K562 (cell line): ENCODE measurements around the gene WDR18. TPM values are rescaled to one million over a fixed set of nuclear protein-coding genes. Genes with fewer than 3 reads are reported as not detected.
A peak's percentile ranks its signal among the peaks of the same experiment; 100 is the strongest.

Experiments used
- BACH1 ChIP-seq: fragments of 200-800 bp; sonication (Bioruptor generic); IDR thresholded peaks from 2 replicates; pipeline ENCODE4 v1.6.1; 2016; ENCODE audit warnings: missing genetic modification characterization, missing compliant biosample characterization
- CREM ChIP-seq: IDR thresholded peaks from 2 replicates; pipeline ENCODE4 v1.6.1; 2014; ENCODE audit warnings: antibody characterized with exemption, low read depth
- EP400 ChIP-seq: fragments of 450-650 bp; IDR thresholded peaks from 2 replicates; pipeline ENCODE4 v1.6.1; 2017; ENCODE audit warnings: antibody characterized with exemption, mild to moderate bottlenecking, moderate library complexity
- FOXK1 ChIP-seq: sonication (generic); formaldehyde crosslinking; IDR thresholded peaks from 2 replicates; pipeline ENCODE4 v1.8.0; 2022; ENCODE audit warnings: missing genetic modification reagents, mild to moderate bottlenecking, borderline replicate concordance
- HNRNPK ChIP-seq: fragments of 200-400 bp; formaldehyde crosslinking; IDR thresholded peaks from one replicate; pipeline ENCODE4 v1.6.1; 2018; ENCODE audit warnings: mild to moderate bottlenecking, low read depth, low read length; ENCODE audit not compliant: poor library complexity, severe bottlenecking
- KAT8 ChIP-seq: fragments of 450-650 bp; IDR thresholded peaks from 2 replicates; pipeline ENCODE4 v1.6.1; 2016; ENCODE audit warnings: low read depth, mild to moderate bottlenecking
- MAFG ChIP-seq: fragments of 450-650 bp; conservative IDR thresholded peaks from 2 replicates; pipeline ENCODE4 v1.6.1; 2016; ENCODE audit warnings: missing genetic modification characterization, missing compliant biosample characterization
- NFIX ChIP-seq: fragments of 250-450 bp; sonication (Bioruptor Pico); IDR thresholded peaks from 2 replicates; pipeline ENCODE4 v1.4.0; 2020; ENCODE audit warnings: low read depth, mild to moderate bottlenecking, moderate library complexity
- NFXL1 ChIP-seq: fragments of 450-650 bp; formaldehyde crosslinking; IDR thresholded peaks from 2 replicates; pipeline ENCODE4 v1.4.0; 2021; ENCODE audit warnings: mild to moderate bottlenecking
- NUFIP1 ChIP-seq: fragments of 450-650 bp; IDR thresholded peaks from 2 replicates; pipeline ENCODE4 v1.6.1; 2018; ENCODE audit not compliant: partially characterized antibody
- PHF20 ChIP-seq: fragments of 450-650 bp; IDR thresholded peaks from 2 replicates; pipeline ENCODE4 v1.6.1; 2018; ENCODE audit not compliant: partially characterized antibody
- RBM34 ChIP-seq: fragments of 200-400 bp; formaldehyde crosslinking; IDR thresholded peaks from 2 replicates; pipeline ENCODE4 v1.6.1; 2018; ENCODE audit warnings: low read length, borderline replicate concordance; ENCODE audit not compliant: insufficient read depth
- SREBF2 ChIP-seq: sonication (generic); formaldehyde crosslinking; IDR thresholded peaks from 2 replicates; pipeline ENCODE4 v1.4.0; 2020; ENCODE audit warnings: mild to moderate bottlenecking, missing genetic modification reagents
- TAF15 ChIP-seq: fragments of 200-400 bp; formaldehyde crosslinking; IDR thresholded peaks from 2 replicates; pipeline ENCODE4 v1.6.1; 2017; ENCODE audit warnings: mild to moderate bottlenecking, low read depth, low read length, moderate library complexity
- TEAD4 ChIP-seq, 2 experiments: sonication (generic) in 1 of 2; formaldehyde crosslinking in 1 of 2; IDR thresholded peaks; 2 replicates each; pipeline versions ENCODE4 v1.6.1 to v1.8.0; 2012 to 2022; ENCODE audit warnings: borderline replicate concordance in 1 of 2, inconsistent platforms in 1 of 2, low read length in 1 of 2, mild to moderate bottlenecking in 1 of 2, missing genetic modification reagents in 1 of 2
- WHSC1 ChIP-seq: IDR thresholded peaks from one replicate; pipeline ENCODE4 v1.6.1; 2012; ENCODE audit warnings: low read length, control low read depth, inconsistent platforms
- ZNF121 ChIP-seq: sonication (generic); formaldehyde crosslinking; conservative IDR thresholded peaks from 2 replicates; pipeline ENCODE4 v1.8.0; 2022; ENCODE audit warnings: missing genetic modification reagents
- ZNF224 ChIP-seq: sonication (generic); formaldehyde crosslinking; IDR thresholded peaks from 2 replicates; pipeline ENCODE4 v1.8.0; 2022; ENCODE audit warnings: mild to moderate bottlenecking, missing genetic modification reagents
- ZNF282 ChIP-seq: sonication (generic); formaldehyde crosslinking; IDR thresholded peaks from 2 replicates; pipeline ENCODE4 v1.8.1; 2023; ENCODE audit warnings: missing genetic modification reagents
- ZNF507 ChIP-seq: conservative IDR thresholded peaks from 2 replicates; pipeline ENCODE4 v1.6.1; 2017; ENCODE audit warnings: missing genetic modification characterization, missing compliant biosample characterization
- ZNF76 ChIP-seq: fragments of 250-450 bp; sonication (Bioruptor Pico); IDR thresholded peaks from 2 replicates; pipeline ENCODE4 v1.4.0; 2020; ENCODE audit warnings: mild to moderate bottlenecking, moderate library complexity, borderline replicate concordance
- polyA plus RNA-seq, 8 experiments: library from polyadenylated mRNA; depleted of rRNA in 4 of 8; stranded (reverse) in 5 of 8; unstranded in 3 of 8; fragments of >200 nt; fragmentation: Nextera tagmentation in 2 of 8; fragmentation: Illumina TruSeq in 1 of 8; extraction: Ambion mirVana in 2 of 8; extraction: Trizol in 1 of 8; gene quantifications; 2 replicates each; pipeline versions ENCODE4 v1.2.1 to v1.2.3, GENCODE V29; 2011 to 2014; ENCODE audit warnings: inconsistent platforms in 1 of 8, missing spikeins in 1 of 8
- total RNA-seq, 7 experiments: library from RNA; depleted of rRNA in 6 of 7; stranded (reverse); fragments of >200 nt in 6 of 7; fragmentation: Illumina TruSeq in 2 of 7; extraction: Trizol in 2 of 7; gene quantifications; 2 replicates each; pipeline versions ENCODE4 v1.2.1 to v1.2.3, GENCODE V29; 2011 to 2021; ENCODE audit warnings: low replicate concordance in 1 of 7
- TF ChIP-seq, protein P1 (sequence below), 2 experiments: fragments of 200-800 bp in 1 of 2; sonication (Bioruptor generic) in 1 of 2; sonication (generic) in 1 of 2; formaldehyde crosslinking in 1 of 2; IDR thresholded peaks in 1 of 2; conservative IDR thresholded peaks in 1 of 2; 2 replicates each; pipeline versions ENCODE4 v1.5.0 to v1.6.1; 2016 to 2020; ENCODE audit warnings: missing compliant biosample characterization in 1 of 2, missing genetic modification characterization in 1 of 2, missing genetic modification reagents in 1 of 2
- TF ChIP-seq, protein P2 (sequence below): fragments of 250-450 bp; sonication (Bioruptor Pico); IDR thresholded peaks from 2 replicates; pipeline ENCODE4 v1.8.0; 2022; ENCODE audit warnings: moderate library complexity, mild to moderate bottlenecking, inconsistent platforms
- TF ChIP-seq, protein P3 (sequence below), 2 experiments: fragments of 450-650 bp in 1 of 2; sonication (generic) in 1 of 2; formaldehyde crosslinking; conservative IDR thresholded peaks; 2 replicates each; pipeline versions ENCODE4 v1.4.0 to v1.8.1; 2020 to 2022; ENCODE audit warnings: mild to moderate bottlenecking in 1 of 2, missing genetic modification reagents in 1 of 2
- TF ChIP-seq, protein P4 (sequence below): fragments of 250-450 bp; sonication (Bioruptor Pico); IDR thresholded peaks from 2 replicates; pipeline ENCODE4 v1.4.0; 2020; ENCODE audit warnings: borderline replicate concordance

The WDR18 gene
- total and polyA plus RNA-seq, 9 of the 15 experiments (the other 6 are each of a cell fraction or from before 2014, with no cell fraction given): 0.65 to 181 (median 30.1) TPM

DNA sequence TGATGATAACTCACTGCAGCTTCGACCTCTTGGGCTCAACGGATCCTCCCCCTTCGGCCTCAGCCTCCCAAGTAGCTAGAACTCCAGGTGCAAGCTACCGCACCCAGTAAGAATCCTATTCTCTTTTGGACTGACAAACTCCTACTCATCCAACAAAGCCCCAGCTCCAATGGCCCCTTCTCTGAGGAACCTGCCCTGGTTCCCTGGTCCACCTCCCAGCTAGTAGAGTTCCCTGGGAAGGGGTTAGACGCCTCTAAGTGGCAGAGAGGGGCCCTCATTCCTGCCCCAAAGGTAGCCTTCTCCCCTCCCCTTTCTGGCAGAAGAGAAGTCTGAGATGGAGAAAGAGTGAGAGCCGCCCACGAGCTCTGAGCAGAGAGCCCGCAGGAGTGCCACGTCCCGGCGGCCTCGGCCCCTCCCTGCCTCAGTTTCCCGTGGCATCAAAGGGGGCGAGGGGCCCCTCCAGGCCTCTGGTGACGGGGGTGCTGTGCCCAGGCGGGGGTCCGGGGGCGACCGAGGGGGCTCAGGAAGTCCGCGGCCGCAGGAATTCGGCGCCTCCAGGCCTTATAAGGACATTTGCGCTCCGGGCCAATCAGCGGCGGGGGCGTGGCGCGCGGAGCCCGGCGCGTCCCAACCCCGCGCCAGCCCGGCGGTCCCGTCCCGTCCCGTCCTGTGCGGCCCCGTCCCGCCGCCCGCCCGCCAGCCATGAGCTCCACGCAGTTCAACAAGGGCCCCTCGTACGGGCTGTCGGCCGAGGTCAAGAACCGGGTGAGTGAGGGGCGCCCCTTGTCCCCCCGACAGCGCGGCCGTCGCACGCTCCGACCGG is 42.0 kb downstream of the WDR18 start, which contains the start of gene CNN2 (continued):
- TF ChIP-seq ZNF282 (CRISPR knock-in tag): no peak
- no peak for TF ChIP-seq ZNF507 (tag)
- no peak for TF ChIP-seq TAF15
- TF ChIP-seq NUFIP1: no peak
- no peak for TF ChIP-seq NFXL1 (CRISPR knock-in tag)
- TF ChIP-seq, protein P1, sequence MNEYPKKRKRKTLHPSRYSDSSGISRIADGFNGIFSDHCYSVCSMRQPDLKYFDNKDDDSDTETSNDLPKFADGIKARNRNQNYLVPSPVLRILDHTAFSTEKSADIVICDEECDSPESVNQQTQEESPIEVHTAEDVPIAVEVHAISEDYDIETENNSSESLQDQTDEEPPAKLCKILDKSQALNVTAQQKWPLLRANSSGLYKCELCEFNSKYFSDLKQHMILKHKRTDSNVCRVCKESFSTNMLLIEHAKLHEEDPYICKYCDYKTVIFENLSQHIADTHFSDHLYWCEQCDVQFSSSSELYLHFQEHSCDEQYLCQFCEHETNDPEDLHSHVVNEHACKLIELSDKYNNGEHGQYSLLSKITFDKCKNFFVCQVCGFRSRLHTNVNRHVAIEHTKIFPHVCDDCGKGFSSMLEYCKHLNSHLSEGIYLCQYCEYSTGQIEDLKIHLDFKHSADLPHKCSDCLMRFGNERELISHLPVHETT (CRISPR knock-in tag; conservative IDR thresholded peaks at IDR 0.05 in 1 of 2, IDR thresholded peaks at IDR 0.05 in 1 of 2): no peak
- TF ChIP-seq, protein P2, sequence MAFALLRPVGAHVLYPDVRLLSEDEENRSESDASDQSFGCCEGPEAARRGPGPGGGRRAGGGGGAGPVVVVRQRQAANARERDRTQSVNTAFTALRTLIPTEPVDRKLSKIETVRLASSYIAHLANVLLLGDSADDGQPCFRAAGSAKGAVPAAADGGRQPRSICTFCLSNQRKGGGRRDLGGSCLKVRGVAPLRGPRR (CRISPR knock-in tag): no peak
- no peak for TF ChIP-seq SREBF2 (CRISPR knock-in tag)
- TF ChIP-seq ZNF76 (CRISPR knock-in tag): no peak
- TF ChIP-seq, protein P3, sequence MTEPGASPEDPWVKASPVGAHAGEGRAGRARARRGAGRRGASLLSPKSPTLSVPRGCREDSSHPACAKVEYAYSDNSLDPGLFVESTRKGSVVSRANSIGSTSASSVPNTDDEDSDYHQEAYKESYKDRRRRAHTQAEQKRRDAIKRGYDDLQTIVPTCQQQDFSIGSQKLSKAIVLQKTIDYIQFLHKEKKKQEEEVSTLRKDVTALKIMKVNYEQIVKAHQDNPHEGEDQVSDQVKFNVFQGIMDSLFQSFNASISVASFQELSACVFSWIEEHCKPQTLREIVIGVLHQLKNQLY (CRISPR knock-in tag; conservative IDR thresholded peaks at IDR 0.05): no peak
- no peak for TF ChIP-seq NFIX (CRISPR knock-in tag)
- TF ChIP-seq MAFG (tag): no peak
- no peak for TF ChIP-seq PHF20
- TF ChIP-seq CREM: peak; percentile 70
- no peak for TF ChIP-seq ZNF121 (CRISPR knock-in tag)
- no peak for TF ChIP-seq WHSC1
- TF ChIP-seq TEAD4 (IDR thresholded peaks at IDR 0.05; ENCODE audit: low read length): no peak
- no peak for TF ChIP-seq TEAD4 (CRISPR knock-in tag; IDR thresholded peaks at IDR 0.05; ENCODE audit: borderline replicate concordance)
- TF ChIP-seq RBM34: no peak
- TF ChIP-seq ZNF224: no peak
- peak; percentile 68 for TF ChIP-seq EP400
- TF ChIP-seq HNRNPK: no peak
- TF ChIP-seq FOXK1 (CRISPR knock-in tag): no peak
- TF ChIP-seq KAT8: no peak
- TF ChIP-seq BACH1 (tag): 0 out of 2 replicates have a peak, but pooled peaks have one; percentile 39
- TF ChIP-seq, protein P4, sequence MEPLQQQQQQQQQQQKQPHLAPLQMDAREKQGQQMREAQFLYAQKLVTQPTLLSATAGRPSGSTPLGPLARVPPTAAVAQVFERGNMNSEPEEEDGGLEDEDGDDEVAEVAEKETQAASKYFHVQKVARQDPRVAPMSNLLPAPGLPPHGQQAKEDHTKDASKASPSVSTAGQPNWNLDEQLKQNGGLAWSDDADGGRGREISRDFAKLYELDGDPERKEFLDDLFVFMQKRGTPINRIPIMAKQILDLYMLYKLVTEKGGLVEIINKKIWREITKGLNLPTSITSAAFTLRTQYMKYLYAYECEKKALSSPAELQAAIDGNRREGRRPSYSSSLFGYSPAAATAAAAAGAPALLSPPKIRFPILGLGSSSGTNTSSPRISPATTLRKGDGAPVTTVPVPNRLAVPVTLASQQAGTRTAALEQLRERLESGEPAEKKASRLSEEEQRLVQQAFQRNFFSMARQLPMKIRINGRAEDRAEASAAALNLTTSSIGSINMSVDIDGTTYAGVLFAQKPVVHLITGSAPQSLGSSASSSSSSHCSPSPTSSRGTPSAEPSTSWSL: no peak
